MCF 10A (cell line): ENCODE results near the gene NTM. TPM values are rescaled to one million over a fixed set of nuclear protein-coding genes. Genes with fewer than 3 reads are reported as not detected.

ENCODE experiments used
- BruUV-seq: library from RNA; stranded (reverse); fragments of 400-500 nt; replicated peaks from 2 replicates; lab custom pipeline; 2021; lab: Mats Ljungman, UMichigan
- CTCF ChIA-PET: fragments of 300-600 bp; sonication (Branson Sonifier 250); formaldehyde crosslinking; extraction: SDS; loops from one replicate; lab custom pipeline; 2021; ENCODE audit warnings: antibody characterized with exemption, inconsistent platforms; lab: Yijun Ruan, JAX
- POLR2A ChIA-PET: fragments of 300-600, 350-650 bp; sonication (Branson Sonifier 250); formaldehyde crosslinking; extraction: SDS; loops from one replicate; lab custom pipeline; 2020; ENCODE audit warnings: antibody characterized with exemption, inconsistent platforms; lab: Yijun Ruan, JAX
- DNase-seq: peaks from one replicate; pipeline ENCODE4 v3.0.0-alpha.2; 2018; ENCODE audit not compliant: unreplicated experiment
- H3K27ac Mint-ChIP-seq: one replicate; pipeline ENCODE4 v1.8.0; 2022; ENCODE audit warnings: mild to moderate bottlenecking, low read depth, mixed read lengths; ENCODE audit not compliant: unreplicated experiment
- H3K27me3 Mint-ChIP-seq: one replicate; pipeline ENCODE4 v1.8.0; 2022; ENCODE audit warnings: mixed read lengths; ENCODE audit not compliant: insufficient read depth, unreplicated experiment
- H3K36me3 Mint-ChIP-seq: one replicate; pipeline ENCODE4 v1.8.0; 2022; ENCODE audit warnings: mild to moderate bottlenecking, moderate library complexity, mixed read lengths; ENCODE audit not compliant: insufficient read depth, unreplicated experiment
- H3K4me1 Mint-ChIP-seq: one replicate; pipeline ENCODE4 v1.8.0; 2022; ENCODE audit warnings: mixed read lengths; ENCODE audit not compliant: insufficient read depth, unreplicated experiment
- H3K4me3 Mint-ChIP-seq: one replicate; pipeline ENCODE4 v1.8.0; 2022; ENCODE audit warnings: mild to moderate bottlenecking, moderate library complexity, mixed read lengths; ENCODE audit not compliant: unreplicated experiment
- H3K9me3 Mint-ChIP-seq: one replicate; pipeline ENCODE4 v1.8.0; 2022; ENCODE audit warnings: mixed read lengths; ENCODE audit not compliant: unreplicated experiment
- CTCF ChIP-seq: fragments of 200-600 bp; IDR thresholded peaks from one replicate; pipeline ENCODE4 v1.8.0; 2022; ENCODE audit warnings: antibody characterized with exemption, mild to moderate bottlenecking; ENCODE audit not compliant: unreplicated experiment
- intact Hi-C: fragments of 100-400 bp; cut with micrococcal nuclease; formaldehyde crosslinking; loops from 2 replicates; pipeline ENCODE4 v1.14.1; 2022
- total RNA-seq: library from RNA; stranded (reverse); gene quantifications from 2 replicates; pipeline ENCODE4 v1.2.3, GENCODE V29; 2022

NTM gene
- total RNA-seq, 1 experiment from 2014 or later: not detected

DNA sequence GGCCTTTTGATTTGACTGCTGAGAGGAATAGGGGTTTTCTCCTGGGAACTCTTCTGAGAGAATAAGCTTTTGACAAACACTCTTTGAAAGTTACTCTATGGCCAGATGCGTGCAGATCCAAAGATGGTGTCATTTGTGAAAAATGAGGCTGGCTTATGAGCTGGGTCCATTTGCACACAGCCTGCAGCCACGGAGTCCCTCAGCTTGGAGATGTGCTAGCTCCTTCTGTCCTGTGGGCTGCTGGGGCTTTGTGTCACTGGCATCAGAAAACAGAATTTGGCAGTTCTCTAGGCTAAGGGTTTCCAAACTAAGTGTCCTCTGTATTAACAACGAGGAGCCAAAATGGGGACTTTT, 702.4 kb downstream of the NTM start:
- Mint-ChIP-seq H3K4me3 (no peak overlapping the region), H3K4me1 (no peaks in the 10 kb centered on the region), H3K36me3 (no peaks in the 10 kb centered on the region), H3K27ac (no peak overlapping the region), H3K27me3 (no peaks in the 10 kb centered on the region), H3K9me3 (peaks cover 17% of the 10 kb centered on the region)
- no peak for DNase-seq
- intact Hi-C loops: no loop called here
- ChIA-PET CTCF (no interaction called here), POLR2A (no interaction called here)
- no peak for TF ChIP-seq CTCF
- no TSS peak for BruUV-seq

DNA sequence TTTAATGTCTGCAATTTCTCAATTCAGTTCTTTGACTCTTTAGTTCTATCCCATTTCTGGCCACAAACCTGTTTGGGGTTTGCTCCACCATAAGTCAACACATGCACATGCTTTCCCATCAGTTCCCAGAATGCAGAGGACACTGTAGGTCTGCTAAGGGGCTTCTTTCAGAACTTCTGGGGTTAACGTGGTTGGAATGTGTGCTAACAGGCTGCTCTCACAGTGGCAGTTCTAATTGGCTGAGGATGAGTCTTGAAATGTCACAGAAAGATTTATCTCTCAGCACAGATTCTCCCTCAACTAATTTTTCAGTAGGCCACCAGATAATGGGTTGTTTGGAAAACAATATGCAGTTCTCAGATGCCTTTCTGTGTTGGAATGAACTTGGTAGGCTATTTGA, 703.4 kb downstream of the NTM start:
- BruUV-seq: no TSS peak
- ChIA-PET POLR2A (no interaction called here), CTCF (no interaction called here)
- Mint-ChIP-seq H3K36me3 (no peaks in the 10 kb centered on the region), H3K27ac (no peak overlapping the region), H3K27me3 (no peaks in the 10 kb centered on the region), H3K4me3 (no peak overlapping the region), H3K9me3 (peaks cover 15% of the 10 kb centered on the region), H3K4me1 (no peaks in the 10 kb centered on the region)
- intact Hi-C loops: no loop called here
- no peak for DNase-seq
- TF ChIP-seq CTCF: no peak

GRCh38 chr11:132075447-132075846, 705.0 kb downstream of the NTM start:
- DNase-seq: no peak
- Mint-ChIP-seq H3K36me3 (no peaks in the 10 kb centered on the region), H3K4me1 (no peaks in the 10 kb centered on the region), H3K27me3 (no peaks in the 10 kb centered on the region), H3K9me3 (peaks cover 16% of the 10 kb centered on the region), H3K27ac (no peak overlapping the region), H3K4me3 (no peak overlapping the region)
- ChIA-PET POLR2A (no interaction called here), CTCF (no interaction called here)
- intact Hi-C loops: no loop called here
- TF ChIP-seq CTCF: no peak
- no TSS peak for BruUV-seq

- peaks cover 17% of the 10 kb centered on the region for H3K9me3 Mint-ChIP-seq
- TF ChIP-seq CTCF: no peak
- H3K27ac Mint-ChIP-seq: no peak overlapping the region
- no peak overlapping the region for H3K4me3 Mint-ChIP-seq
- POLR2A ChIA-PET: no interaction called here
- no peaks in the 10 kb centered on the region for H3K27me3 Mint-ChIP-seq
- BruUV-seq: no TSS peak
- H3K36me3 Mint-ChIP-seq: no peaks in the 10 kb centered on the region
- CTCF ChIA-PET: no interaction called here
- no peaks in the 10 kb centered on the region for H3K4me1 Mint-ChIP-seq
- intact Hi-C loops: no loop called here
- DNase-seq: no peak
Measured at GRCh38 chr11:132077416-132077815, 707.0 kb downstream of the NTM start.
